Epithelial cell of esophagus (primary cell): ENCODE measurements around the gene EGFL7.
A peak's percentile ranks its signal among the peaks of the same experiment; 100 is the strongest.

ENCODE experiments used
- DNase-seq: peaks from one replicate; pipeline ENCODE4 v3.0.0; 2010; ENCODE audit warnings: low read depth
- H3K4me3 ChIP-seq: 2 replicates; pipeline ENCODE4 v1.5.1; 2011; ENCODE audit warnings: mild to moderate bottlenecking, low read length, control low read depth
- TF ChIP-seq, protein P1 (sequence below): IDR thresholded peaks from 2 replicates; pipeline ENCODE4 v1.5.1; 2011; ENCODE audit warnings: low read depth, mild to moderate bottlenecking, low read length, control low read depth, inconsistent platforms; ENCODE audit not compliant: insufficient read depth; ENCODE audit errors: missing control alignments

Gene EGFL7

DNA sequence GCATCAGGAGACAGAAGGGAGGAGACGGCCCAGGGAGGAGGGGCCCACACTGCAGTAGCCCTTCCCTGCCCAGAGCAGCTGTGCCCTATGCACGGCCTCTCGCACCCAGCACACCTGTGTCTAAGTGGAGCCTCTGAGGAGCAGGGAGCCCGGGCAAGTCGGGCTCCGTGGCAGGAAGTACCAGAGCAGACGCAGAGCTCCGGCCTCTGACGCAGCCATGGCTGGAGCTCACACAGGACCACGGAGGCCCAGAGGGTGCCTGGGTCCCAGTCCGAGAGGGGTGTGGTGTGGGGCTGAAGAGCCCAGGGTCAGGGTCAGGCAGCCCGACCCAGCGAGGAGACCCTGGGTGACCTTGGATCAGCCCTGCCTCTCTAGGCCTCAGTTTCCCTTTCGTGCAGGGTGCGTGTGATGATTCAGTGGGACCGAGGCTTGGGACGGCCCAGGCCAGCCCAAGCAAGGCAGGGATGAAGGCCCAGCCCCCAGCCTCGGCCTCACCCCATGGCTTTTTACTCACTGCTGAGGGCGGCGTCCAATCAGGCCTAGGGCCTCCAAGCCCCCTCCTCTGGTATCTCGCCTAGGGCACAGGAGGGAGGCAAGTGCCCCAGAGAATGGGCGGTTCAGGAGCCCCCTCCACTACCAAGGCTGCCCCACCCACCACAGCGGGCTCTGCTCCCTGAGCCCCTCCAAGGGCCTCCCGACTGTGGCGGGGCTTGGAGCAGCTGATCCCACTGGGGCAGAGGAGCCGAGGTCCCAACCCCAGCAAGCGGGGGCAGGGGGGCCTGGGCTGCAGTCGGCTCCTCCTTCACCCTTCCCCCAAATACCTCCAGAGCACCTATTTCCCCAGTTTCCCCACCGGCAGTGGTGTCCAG, 28.8 kb downstream of the EGFL7 start:
- TF ChIP-seq, protein P1, sequence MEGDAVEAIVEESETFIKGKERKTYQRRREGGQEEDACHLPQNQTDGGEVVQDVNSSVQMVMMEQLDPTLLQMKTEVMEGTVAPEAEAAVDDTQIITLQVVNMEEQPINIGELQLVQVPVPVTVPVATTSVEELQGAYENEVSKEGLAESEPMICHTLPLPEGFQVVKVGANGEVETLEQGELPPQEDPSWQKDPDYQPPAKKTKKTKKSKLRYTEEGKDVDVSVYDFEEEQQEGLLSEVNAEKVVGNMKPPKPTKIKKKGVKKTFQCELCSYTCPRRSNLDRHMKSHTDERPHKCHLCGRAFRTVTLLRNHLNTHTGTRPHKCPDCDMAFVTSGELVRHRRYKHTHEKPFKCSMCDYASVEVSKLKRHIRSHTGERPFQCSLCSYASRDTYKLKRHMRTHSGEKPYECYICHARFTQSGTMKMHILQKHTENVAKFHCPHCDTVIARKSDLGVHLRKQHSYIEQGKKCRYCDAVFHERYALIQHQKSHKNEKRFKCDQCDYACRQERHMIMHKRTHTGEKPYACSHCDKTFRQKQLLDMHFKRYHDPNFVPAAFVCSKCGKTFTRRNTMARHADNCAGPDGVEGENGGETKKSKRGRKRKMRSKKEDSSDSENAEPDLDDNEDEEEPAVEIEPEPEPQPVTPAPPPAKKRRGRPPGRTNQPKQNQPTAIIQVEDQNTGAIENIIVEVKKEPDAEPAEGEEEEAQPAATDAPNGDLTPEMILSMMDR, result no peak
- H3K4me3 ChIP-seq, result no peak overlapping the region
- no peak for DNase-seq

DNA sequence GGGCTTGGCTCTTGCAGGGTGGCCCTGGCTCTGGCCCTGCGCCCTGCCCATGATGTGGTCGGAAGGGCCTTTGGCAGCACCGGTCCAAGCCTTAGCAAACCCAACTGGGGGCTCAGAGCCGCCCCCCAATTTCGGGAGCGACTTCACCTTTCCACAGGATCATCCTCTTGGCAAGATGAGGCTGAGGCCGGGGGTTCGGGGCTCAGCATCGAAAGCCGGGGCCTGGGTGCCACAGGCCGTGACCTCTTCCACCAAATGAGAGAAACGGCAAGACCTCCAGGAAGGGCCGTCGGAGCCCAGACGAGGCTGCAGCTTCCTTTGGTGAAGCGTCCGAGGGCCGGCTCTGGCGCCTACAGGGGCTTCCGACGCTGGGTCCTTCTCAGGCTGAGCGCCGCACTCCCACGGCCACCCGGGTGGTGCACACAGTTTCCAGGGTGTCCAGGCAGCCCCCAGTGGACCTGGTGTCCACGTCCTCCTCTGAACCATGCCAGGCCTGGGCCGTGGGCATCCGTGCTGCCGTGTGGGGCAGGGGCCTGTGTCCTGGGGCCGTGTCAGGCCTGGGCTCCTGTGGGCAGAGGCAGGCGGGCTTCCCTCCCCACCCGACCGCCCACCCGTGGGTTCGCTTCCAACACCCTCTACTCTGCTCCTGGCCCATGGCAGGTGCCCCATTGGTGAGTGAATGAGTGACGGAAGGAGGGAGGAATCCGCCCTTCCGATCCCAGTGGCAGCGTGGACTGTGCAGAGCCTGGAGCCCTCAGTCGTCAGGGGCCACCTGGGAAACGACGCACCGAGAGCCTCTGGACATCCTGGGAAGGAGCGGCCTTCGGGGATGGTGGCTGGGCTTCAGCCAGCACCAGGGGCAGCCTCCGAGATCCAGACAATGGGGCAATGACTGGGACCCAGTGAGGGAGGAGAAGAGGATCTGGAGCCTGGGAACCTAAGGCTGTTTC, 29.7 kb downstream of the EGFL7 start:
- no peak overlapping the region for H3K4me3 ChIP-seq
- TF ChIP-seq, protein P1, result no peak
- DNase-seq, result no peak

DNA sequence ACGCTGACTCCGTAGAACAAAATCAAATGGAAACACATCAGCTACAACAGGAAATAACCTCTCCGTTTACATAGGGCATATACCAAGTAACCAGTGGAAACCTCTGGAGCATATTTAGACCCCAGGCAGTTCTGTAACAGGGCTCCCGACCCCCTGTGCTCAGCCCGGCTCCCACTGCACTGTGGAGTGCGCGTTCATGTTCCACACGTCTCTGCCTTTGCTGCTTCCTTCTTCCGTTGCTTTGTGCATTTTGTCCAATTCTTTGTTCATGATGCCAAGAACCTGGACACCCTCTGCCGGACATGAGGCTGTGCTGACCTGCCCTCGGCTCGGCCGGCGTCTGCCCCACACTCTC, 30.4 kb downstream of the EGFL7 start:
- no peak for DNase-seq
- TF ChIP-seq, protein P1, result no peak
- H3K4me3 ChIP-seq, result no peak overlapping the region

DNA sequence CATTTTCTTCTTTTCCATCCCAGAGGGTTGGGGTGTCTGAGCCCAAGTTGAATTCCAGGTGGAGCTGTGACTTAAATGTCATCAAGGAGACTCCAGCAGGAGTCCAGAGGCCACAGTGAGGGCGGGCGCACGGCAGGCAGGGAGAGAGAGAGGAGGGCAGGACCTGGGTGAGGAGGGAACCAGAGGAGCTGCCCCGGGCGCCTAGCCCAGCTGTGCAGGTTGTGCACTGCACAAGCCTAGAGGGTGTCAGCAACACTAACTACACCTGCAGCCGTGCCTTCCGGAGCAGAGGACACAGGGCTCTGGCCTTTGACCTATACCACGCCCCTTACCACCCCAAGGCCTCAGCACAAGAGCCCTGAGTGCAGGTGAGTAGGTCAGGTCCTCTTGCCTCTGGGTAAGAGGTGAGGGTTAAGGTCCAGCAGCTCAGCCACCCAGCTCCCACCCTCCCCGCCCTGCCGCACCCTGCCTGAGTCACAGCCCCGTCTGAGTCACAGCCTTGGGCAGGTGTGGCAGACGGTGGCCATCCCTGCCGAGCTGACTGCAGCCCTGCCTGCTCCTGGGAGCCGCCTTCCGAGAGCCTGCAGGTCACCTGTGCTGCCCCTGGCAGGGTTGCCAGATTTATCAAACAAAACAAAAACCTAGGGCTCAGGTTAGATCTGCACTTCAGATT, 30.9 kb downstream of the EGFL7 start:
- H3K4me3 ChIP-seq, result no peak overlapping the region
- DNase-seq, result peak; percentile 91
- TF ChIP-seq, protein P1, result no peak

DNA sequence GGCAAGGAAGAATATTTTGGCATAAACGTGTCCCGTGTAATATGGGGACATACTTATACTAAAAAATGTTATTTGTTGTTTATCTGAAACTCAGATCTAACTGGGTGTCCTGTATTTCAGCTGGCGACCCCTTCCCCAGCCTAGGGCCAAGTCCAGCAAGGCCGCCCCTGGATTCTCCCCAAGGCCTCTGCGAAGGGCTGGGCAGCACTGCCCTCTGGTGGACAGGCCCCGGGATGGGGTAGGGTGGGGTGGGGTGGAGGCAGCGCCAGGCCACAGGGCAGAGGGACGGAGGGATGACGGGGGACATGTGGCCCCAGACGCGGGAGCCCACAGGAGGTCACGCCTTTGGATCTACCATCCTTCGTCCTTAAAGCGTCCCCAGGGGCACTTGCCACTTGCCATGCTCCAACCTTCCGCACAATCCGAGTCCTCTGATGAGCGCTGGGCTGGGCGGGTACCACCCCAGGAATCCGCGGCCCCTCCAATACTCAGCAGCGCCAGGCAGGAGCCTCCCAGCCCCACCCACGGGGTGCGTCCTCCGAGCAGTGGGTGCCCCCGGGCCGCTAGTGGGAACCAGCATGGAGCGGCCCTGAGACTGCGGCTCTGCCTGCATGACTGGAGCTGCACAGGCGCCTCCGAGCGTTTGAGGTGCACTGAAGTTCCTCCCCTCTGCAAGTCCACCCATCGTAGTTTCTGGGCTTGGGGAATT, 31.6 kb downstream of the EGFL7 start:
- DNase-seq, result peak; percentile 46
- H3K4me3 ChIP-seq, result no peak overlapping the region
- TF ChIP-seq, protein P1, result peak; percentile 64

DNA sequence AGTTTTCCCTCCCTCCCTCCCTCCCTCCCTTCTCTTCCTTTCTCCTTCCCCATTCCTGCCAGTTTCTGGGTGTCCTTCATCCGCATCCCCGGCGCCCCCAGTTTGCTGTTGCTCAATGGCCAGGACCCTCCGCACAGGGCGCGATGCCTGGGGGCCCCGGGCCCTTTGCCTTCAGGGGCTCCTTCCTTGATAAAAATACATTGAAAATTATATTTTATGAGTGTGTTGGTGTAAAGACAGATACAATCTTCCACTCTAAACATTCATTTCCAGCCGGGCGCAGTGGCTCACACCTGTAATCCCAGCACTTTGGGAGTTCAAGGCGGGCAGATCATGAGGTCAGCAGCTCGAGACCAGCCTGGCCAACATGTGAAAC, 32.1 kb downstream of the EGFL7 start:
- H3K4me3 ChIP-seq, result no peak overlapping the region
- no peak for DNase-seq
- TF ChIP-seq, protein P1, result no peak
